GM10266 (cell line): Measurements from ENCODE around the gene RARRES2.

Source experiments
- DNase-seq: peaks from one replicate; pipeline ENCODE4 v3.0.0; 2012; ENCODE audit errors: extremely low spot score
- TF ChIP-seq, protein P1 (sequence below): IDR thresholded peaks from 2 replicates; pipeline ENCODE4 v1.5.1; 2012; ENCODE audit warnings: mild to moderate bottlenecking, low read depth; ENCODE audit not compliant: control insufficient read depth, insufficient read depth; ENCODE audit errors: missing control alignments

The RARRES2 gene

DNA sequence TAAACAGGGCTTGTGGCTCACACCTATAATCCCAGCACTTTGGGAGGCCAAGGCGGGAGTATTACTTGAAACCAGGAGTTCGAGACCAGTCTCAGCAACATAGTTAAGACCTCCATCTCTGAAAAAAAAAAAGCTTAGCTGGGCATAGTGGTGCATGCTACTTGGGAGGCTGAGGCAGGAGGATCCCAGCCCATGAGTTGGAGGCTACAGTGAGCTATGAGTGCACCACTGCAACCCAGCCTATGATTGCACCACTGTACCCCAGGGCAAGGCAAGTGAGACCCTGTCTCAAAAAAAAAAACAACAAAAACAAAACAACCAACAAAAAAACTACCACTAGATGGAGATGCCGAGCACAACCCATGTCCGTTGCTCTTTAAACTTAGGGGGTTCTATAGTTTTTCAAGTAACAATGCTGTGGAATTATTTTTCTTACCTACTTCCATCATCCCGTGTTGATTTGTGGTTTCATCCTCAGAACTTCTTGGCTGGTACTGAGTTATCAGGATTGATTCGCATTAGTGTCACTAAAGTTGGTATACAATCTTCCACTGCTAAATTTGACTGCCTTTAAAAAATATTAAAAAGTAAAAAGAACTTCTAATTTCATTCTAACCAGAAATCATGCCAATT, 15.0 kb upstream of the RARRES2 start:
- DNase-seq, result no peak
- TF ChIP-seq, protein P1, sequence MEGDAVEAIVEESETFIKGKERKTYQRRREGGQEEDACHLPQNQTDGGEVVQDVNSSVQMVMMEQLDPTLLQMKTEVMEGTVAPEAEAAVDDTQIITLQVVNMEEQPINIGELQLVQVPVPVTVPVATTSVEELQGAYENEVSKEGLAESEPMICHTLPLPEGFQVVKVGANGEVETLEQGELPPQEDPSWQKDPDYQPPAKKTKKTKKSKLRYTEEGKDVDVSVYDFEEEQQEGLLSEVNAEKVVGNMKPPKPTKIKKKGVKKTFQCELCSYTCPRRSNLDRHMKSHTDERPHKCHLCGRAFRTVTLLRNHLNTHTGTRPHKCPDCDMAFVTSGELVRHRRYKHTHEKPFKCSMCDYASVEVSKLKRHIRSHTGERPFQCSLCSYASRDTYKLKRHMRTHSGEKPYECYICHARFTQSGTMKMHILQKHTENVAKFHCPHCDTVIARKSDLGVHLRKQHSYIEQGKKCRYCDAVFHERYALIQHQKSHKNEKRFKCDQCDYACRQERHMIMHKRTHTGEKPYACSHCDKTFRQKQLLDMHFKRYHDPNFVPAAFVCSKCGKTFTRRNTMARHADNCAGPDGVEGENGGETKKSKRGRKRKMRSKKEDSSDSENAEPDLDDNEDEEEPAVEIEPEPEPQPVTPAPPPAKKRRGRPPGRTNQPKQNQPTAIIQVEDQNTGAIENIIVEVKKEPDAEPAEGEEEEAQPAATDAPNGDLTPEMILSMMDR, result peak; percentile 47

DNA sequence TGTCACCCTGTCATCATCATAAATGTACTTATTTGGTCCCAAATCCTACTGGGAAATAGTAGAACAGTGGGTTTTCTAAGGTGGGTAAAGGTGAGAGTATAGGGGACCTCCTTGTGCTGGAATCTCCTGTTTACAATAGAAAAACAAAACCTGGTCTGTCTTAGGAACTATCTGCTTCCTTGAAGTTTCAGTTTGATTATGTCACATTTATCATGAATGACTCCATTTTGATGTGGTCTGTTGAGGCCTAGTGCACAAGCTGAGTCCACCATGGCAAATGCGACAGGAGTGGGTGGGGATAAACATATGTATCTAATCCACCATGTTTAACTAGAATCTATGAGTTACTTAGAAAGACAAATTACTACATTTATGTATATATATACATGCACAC, 14.2 kb upstream of the RARRES2 start:
- DNase-seq, result no peak
- TF ChIP-seq, protein P1, result no peak

DNA sequence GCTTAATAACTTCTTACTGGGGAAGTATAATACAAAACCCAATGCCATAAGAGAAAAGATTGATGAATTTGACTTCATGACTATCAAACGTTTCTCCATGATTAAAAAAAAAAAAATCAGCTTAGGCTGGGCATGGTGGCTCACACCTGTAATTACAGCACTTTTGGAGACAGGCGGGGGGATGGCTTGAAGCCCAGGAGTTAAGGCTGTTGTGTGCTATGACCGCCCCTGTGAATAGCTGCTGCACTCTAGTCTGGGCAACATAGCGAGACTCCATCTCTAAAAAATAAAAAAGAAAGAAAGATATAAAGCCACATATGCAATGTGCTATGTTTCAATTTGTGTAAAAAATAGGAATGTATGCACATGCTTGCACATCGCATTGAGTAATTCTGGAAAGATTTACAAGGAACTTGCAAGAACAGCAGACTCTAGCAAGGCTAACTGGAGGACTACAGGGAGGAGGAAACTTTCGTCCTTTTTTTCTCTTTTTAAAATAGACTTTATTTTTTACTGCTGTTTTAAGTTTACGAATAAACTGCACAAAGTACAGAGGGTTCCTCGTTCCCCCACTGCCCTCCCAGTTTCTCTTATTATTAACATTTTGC, 10.3 kb upstream of the RARRES2 start:
- DNase-seq, result no peak
- TF ChIP-seq, protein P1, result no peak

DNA sequence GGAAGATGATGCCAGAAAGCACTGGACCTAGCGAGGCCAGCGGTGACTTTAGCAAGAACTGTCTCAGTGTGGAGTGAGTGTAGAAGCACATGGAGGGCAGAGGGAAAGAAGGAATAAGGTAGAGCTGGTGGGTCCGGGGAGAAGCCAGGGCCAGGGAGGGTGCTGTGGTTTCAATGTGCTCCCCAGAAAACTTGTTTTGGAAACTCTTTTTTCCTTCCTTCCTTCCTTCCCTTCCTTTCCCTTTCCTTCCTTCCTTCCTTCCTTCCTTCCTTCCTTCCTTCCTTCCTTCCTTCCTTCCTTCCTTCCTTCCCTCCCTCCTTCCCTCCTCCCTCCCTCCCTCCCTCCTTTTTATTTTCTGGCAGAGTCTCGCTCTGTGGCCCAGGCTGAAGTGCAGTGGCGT, 5.5 kb upstream of the RARRES2 start:
- TF ChIP-seq, protein P1, result no peak
- no peak for DNase-seq

DNA sequence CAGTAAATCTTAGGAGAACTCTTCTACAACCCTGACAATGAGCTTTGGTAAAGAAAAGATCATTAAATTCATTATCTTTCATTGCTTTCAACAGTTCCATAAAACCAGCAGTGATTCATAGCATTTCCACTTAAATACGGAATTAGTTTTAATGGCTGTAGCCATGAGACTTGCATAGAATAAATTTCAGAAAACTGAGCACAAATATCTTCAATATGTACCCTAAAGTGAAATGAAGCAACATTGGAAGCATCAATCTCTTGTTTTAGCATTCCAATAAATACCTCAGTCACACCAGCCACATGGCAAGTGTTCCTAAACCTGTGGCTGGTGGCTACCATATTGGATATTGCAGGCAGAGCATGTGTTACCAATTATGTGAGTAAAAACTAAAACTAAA, 3.6 kb upstream of the RARRES2 start:
- DNase-seq, result no peak
- TF ChIP-seq, protein P1, result no peak

DNA sequence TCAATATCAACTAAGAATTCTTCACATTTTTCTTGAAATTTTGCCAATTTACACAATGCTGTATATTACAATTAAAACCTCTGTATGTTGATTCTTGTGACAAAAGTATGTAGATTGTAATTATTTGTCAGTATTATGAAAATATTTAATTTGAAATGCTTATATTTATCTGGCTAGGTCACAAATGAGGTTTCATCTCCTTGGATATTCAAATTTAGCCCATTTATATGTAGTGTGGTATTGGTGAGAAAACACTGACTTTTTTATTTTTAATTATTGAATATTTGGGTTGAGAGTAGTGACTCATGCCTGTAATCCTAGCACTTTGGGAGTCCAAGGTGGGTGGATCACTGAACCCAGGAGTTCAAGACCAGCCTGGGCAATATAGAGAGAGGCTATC, 2.9 kb upstream of the RARRES2 start:
- TF ChIP-seq, protein P1, result no peak
- no peak for DNase-seq

DNA sequence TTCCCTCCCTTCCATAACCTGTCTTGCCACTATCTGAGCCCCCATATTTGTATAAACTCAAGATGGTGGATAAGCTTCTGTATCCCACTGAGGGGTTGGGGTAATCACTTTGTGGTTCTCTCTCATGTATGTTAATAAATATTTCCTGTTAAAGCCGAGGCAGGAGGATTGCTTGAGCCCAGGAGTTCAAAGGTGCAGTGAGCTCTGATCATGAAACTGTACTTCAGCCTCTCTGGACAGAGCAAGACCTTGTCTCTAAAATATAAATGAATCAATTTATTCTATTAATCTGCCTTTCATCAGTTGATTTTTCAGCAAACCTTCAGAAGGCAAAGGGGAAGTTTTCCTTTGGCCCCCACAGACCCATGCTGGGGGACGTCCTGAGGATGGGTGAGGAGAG, 1.8 kb upstream of the RARRES2 start:
- DNase-seq, result no peak
- TF ChIP-seq, protein P1, result no peak
